ENCODE measurements around the gene SCUBE1.

DNA sequence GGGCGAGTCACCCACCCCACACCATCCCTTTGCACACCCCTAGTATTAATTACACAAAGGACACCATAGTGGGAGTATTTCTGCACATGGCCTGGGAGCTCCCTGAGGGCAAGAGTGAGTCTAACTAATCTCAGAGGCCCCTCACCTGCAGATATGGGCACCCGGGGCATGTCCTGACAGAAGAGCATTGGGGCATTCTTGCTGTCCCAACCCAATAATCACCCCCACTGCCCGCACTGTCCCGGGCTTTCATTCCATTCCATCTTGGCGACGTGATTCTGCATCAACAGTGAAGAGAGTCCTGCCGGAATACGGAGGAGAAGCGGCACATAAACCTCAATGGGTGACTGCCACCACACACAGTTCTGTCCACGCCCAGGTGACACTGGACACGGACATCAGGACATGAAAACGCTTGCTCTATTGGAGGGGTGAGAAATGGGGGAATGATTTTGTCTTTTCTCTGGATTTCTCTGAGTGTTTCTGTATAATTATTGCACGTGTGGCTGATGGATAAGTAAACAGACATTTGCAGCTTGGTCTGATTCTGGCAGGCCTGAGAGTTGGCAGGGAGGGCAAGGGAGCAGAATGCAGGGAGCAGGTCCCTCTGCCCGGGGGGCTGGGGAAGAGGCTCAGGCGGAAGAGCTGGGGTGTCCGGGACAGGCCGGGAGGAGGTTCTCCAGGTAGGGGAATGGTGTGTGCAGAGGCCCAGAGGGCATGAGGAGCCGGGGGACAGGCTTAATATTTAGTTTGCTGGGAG lies 38.2 kb downstream of the SCUBE1 start:
- TF ChIP-seq, protein P1, sequence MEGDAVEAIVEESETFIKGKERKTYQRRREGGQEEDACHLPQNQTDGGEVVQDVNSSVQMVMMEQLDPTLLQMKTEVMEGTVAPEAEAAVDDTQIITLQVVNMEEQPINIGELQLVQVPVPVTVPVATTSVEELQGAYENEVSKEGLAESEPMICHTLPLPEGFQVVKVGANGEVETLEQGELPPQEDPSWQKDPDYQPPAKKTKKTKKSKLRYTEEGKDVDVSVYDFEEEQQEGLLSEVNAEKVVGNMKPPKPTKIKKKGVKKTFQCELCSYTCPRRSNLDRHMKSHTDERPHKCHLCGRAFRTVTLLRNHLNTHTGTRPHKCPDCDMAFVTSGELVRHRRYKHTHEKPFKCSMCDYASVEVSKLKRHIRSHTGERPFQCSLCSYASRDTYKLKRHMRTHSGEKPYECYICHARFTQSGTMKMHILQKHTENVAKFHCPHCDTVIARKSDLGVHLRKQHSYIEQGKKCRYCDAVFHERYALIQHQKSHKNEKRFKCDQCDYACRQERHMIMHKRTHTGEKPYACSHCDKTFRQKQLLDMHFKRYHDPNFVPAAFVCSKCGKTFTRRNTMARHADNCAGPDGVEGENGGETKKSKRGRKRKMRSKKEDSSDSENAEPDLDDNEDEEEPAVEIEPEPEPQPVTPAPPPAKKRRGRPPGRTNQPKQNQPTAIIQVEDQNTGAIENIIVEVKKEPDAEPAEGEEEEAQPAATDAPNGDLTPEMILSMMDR (IDR thresholded peaks at IDR 0.05), result no peak
- TF ChIP-seq EZH2phosphoT487 (IDR thresholded peaks at IDR 0.05), result no peak
